HG02678 (cell line): ENCODE measurements around the gene ACTN3.
A peak's percentile ranks its signal among the peaks of the same experiment; 100 is the strongest.
"Not testable (repeated sequence)": the region's sequence is repeated elsewhere in the genome, so short reads cannot be mapped to it uniquely, and the experiment has no call there.

Experiments
- ATAC-seq: cut with Tn5 transposase; IDR thresholded peaks from one replicate; pipeline ENCODE4 v1.9.1; 2021; ENCODE audit warnings: mild to moderate bottlenecking, moderate library complexity; ENCODE audit not compliant: unreplicated experiment

Gene ACTN3

DNA sequence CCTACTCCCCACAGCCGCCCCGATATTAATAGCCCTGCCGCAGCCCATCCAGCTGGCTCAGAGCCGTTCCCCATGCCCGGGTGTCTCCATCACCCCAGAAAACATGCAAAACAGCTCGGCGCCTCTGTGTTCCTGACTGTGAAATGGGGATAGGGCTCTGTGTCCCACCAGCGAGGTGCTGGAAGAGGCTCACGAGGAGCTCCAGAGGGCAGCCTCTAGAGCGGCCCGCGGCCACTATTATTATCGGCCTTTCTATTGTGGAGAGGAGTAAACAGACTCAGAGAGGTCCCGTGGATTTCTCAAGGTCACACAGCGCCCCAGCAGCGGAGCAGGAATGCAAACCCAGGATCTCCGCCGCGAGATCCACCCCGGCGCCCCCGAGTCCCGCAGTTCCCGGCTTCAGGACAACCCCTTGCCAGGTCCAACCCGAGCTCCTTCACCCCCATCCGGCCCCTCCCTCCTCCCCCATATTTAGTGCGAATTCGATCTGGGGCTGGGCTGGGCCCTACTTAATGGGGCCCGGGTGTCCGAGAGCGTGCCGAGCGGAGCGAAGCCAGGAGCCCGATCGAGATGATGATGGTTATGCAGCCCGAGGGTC is at the start of gene ACTN3:
Gene ACTN3, plus strand, starts transcription at position 536 of the 598 bp plus-strand sequence. Its CDS starts 35 bp downstream, at position 571.
- no peak for ATAC-seq

DNA sequence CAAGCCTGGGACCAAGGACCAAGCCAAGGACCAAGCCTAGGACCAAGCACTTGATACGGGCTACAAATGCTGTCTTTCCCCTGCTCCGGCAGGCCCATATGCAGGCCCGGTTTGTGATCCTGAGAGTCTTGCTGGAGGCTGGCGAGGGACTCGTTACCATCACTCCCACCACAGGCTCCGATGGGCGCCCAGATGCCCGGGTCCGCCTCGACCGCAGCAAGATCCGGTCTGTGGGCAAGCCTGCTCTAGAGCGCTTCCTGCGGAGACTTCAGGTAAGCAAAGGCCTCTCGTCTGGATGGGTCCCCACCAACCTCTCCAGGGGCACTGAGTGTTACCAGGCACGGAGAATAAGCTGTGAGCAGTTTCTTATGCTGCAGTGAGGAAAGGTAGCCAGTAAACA is 49.5 kb upstream of the ACTN3 start:
- ATAC-seq, result no peak

DNA sequence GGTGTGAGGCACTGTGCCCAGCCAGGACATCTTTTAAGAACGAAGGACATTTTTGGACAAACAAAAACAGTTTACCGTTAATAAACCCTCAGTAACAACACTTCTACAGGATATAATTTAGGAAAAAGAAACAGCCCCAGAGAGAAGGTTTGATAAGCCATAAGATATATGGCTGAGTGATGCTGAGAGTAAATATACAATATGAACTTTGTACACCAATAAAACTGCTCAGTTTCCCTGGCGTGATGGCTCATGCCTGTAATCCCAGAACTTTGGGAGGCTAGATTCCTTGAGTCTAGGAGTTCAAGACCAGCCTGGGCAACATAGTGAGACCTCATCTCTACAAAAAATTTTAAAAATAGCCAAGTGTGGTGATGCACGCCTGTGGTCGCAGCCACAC is 48.2 kb upstream of the ACTN3 start:
- no peak for ATAC-seq

DNA sequence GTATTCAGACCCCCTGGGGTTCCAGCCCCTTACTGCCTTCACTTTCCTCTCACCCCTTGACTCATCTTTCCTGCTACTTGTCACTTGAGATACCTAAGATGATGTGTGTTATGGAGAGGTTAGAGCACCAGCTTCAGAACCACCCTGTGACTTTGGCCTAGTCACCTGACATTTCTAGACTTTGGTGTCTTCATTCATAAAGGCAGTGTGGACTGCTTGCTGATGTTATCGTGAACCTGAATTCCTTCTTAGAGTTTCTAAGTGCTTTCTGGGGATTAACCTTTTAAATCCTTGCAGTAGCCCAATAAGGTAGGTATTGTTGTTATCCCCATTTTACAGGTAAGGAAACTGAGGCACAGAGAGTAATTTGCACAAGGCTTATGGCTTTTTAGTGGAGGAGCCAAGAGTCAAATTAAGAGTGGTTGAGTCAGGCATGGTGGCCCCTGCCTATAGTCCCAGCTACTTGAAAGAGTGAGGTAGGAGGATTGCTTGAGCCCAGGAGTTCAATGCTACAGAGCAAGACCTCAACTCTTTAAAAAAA is 41.4 kb upstream of the ACTN3 start:
- no peak for ATAC-seq

DNA sequence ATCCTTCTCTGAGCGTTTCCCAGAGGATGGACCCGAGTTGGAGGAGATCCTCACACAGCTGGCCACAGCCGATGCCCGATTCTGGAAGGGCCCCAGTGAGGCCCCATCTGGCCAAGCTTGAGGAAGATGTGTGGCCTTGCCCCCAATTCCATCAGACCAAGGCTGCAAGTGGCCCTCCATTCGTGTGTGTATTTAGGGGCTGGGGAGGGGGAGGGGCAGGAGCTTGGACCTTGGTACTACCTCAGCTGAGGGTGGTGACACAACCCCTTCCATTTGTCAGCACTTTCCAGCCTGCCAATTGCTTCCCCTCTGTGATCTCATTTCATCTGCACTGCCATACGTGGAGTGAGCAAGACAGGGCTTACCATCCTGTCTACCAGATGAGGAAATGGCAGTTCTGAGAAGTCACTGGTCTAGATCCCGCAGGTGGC is 37.6 kb upstream of the ACTN3 start:
- no peak for ATAC-seq

DNA sequence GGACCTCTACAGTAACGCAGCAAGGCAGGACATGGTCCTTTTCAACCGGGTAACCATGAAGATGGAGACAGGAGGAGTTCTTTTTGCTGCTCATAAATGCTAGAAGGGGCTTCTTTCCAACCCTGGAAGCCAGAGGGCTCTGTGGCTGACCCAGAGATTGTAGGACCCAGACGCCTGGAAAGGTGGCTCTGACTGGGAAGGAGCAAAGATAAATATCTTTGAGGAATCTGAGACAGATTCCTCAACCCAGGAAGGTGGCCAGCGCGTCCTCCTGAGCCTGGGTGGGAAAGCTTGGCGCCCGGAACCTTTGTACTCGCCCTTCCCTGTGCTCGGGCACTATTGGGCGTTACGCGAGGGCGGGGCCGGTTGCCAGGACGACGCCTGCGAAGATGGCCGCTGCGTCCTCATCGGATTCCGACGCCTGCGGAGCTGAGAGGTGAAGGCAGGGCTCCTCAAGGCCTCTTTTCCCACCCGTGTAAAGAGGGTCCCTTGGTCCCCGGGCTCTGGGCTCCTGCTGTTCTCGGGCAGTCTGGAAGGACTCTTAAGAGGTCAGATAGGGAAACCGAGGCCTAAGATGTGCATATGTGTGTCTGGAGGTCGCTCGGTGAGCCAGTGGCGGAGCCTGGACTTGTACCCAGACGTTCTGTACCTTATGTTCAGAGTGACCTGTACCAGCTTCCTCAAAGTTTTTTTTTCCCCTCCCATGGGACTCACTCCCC is 36.3 kb upstream of the ACTN3 start, which contains the start of gene BBS1:
Gene BBS1, plus strand, starts transcription at position 365 of the 719 bp plus-strand sequence. Its CDS starts 25 bp downstream, at position 390.
- ATAC-seq, result peak; percentile 88

DNA sequence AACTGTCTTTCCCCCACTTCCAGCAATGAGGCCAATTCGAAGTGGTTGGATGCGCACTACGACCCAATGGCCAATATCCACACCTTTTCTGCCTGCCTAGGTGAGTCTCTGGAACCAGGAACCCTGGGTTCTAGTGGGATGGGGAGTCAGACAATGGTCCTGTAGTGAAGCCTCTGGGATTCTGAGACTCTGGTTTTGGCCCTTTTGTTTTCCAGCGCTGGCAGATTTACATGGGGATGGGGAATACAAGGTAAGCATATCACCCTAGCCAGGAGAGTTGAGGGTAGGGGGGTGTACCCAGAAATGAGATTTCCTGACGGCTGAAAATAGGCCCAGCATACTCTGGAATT is 35.7 kb upstream of the ACTN3 start:
- no peak for ATAC-seq

DNA sequence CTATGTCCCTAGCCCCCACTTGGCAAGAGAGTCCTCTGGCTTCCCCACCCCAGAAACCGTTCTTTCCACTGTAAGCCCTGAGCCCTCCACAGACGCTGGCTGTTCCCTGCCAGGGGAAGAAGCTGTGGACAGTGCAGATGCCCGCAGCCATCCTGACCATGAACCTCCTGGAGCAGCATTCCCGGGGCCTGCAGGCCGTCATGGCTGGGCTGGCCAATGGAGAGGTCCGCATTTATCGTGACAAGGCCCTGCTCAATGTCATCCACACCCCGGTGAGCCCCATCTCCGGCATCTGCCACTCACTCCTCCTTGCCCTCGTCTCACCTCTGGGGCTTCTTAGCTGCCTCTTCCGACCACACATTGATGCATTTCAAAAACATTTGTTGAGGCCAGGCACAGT is 23.1 kb upstream of the ACTN3 start:
- ATAC-seq, result no peak

DNA sequence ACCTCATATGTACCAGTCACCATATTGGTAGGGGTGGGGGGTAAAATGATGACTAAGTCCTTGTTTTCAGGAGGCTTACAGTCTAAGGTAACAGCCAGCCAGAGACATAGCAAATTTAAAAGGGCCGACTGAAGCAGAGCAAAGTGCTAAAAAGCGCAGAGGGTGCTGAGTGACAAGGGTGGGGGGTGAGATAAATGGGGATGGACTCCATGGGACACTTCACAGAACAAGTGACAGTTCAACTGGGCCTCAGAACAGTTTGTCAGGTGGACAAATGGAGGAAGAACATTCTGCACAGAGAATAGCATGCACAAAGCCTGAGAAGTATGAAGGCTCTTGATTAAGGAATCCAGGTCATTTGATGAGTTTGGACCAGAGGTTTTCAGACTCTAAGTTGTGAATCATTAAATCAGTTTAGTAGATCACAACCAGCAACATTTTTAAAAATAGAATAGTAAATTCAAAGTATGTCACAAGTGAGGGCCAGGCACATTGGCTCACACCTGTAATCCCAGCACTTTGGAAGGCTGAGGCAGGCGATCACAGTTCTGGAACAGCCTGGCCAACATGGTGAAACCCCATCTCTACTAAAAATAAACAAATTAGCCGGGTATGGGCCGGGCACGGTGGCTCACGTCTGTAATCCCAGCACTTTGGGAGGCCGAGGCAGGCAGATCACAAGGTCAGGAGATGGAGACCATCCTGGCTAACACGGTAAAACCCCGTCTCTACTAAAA is 22.2 kb upstream of the ACTN3 start:
- no peak for ATAC-seq

DNA sequence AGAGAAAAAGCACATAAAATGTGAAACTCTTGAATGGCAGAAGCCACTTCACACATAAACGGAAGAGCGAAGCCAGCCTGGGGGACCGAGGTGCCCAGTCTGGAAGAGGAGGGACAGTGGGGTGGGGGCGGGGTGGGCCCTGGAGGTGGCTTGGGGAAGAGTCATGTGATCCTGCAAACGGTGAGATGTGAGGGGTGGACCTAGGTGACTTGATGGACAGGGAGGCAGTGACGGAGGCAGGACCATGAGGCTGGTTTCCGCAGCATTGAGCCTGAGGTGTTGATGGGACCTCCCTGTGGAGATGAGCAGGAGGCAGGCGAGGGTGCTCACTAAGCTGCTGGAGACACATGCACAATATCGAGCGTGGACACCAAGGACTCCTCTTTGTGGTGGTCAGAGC is 17.6 kb upstream of the ACTN3 start:
- no peak for ATAC-seq

DNA sequence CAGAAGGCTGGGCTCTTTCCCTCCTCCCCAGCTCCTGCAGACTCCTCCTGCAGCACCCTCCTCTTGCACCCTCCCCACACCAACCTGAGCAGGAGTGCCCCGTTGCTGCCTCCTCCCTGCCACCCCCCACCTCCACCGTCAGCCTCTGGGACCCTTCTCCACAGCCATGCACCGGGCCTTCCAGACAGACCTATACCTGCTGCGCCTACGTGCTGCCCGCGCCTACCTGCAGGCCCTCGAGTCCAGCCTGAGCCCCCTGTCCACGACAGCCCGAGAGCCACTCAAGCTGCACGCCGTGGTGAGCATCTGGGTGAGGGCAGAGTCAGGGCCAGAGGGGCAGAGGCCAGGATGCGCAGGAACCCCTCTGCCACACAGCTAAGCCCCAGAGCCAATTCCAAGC is 17.0 kb upstream of the ACTN3 start:
- ATAC-seq, result no peak

DNA sequence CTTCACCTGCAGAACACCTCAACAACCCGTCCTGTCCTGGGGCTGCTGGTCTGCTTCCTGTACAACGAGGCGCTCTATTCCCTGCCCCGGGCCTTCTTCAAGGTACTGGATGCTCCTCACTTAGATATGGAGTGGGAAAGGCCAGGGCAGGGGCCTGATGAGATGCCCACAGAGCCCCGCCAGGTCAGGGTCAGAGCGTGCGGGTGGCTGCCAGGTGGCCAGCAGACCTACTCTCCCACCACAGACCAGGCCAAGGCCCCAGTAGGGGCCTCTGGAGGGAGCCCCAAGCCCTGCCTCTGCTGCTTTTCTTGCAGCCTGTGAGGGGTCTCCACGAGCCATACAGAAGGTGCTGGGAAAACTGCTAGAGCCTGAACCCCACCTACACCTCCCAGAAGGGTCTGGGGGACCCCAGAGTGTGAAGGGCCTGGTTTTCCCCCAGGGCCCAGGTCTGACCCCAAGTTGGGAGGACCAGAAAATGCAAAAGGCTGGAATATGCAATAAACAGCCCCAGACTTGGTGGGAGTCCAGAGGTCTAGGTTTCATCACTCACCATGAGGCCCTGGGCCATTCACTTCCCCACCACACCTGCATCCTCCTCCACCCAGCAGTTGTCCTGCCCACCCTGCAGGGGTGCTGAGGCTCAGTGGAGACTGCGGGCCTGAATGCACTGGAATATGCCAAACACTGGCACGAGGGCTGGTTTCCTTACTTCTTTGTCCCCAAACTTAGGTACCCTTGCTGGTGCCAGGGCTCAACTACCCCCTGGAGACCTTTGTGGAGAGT is 15.6 kb upstream of the ACTN3 start:
- no peak for ATAC-seq

DNA sequence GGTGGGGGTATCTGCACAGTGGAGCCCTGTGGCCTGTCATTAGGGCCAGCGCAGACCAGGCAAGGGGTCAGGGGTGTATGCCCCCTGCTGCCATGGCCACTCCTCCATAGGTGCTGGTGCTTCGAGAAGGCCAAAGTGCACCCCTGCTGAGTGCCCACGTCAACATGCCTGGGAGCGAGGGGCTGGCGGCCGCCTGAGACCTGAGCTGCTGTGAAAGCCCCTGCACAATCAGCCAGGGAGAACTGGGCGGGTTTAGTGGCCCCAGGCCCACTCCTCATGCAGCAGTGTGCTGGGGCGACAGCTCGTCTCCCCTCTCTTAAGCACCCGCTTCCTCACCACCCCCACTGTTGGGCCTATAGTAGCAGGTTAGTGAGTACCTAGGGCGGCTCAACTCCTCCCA is 14.9 kb upstream of the ACTN3 start:
- no peak for ATAC-seq

DNA sequence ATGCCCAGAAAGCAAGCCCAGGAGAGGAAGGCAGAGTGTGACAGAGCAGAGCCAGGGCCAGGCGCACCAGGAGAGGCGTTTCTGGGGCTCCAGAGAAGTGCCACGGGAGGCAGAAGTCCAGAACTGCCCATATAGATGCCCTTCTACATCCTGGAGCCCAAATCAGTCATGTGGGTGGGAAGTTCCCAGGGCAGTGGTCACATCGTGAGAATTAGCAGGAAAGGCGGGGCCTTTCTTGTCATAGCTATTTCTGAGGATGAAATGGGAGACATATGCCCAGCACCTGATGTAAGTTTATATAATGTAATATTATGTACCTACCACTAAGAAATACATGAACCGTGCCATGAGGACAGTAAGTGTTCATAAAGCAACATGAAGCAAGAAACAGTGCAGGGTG is 13.9 kb upstream of the ACTN3 start:
- no peak for ATAC-seq

DNA sequence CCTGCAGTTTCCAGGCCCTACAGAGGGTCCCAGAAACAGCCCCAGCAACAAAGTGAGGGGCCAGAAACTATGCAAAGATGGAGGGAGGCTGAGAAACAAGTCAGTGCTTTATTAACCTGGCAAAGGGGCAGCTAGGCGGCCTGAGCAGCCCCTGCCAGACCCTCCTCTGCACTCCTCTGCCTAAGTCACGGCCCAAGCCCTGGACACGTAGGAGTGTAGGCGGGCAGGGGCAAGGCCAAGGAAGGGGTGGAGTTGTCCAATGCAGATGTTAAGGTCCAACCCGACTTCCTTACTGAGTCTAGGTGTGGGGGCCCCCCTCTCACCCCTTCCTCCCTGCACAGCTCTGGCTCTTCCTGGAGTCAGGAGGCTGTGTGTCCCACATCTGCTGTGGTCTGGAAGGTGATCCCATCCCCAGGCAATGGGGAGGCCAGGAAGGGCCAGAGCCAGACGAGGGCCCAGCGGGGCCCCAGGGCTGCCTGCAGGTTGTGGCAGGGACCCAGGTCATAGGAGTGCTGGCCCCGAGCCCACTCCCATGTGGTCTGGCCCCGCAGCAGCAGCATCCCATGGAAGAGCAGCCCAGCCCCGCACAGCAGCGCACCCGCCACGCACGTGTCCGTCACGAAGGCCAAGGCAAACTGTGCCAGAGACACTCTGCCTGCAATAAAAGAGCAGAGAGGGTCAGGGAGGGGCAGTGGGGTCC is 7.4 kb upstream of the ACTN3 start:
- no peak for ATAC-seq

DNA sequence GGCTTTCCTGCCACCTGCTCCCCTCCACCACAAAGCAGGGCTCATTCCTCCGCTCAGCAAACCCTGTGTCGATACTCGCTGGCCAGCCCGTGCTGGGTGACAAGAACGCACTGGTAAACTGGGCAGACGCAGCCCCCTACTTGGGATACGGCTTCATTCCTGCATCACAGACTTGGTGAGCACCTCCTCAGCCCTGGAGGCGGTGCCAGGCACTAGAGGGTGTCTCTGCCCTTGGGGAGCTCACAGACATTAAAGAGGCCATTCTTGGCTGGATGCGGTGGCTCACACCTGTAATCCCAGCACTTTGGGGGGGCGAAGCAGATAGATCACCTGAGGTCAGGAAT is 6.9 kb upstream of the ACTN3 start:
- no peak for ATAC-seq

DNA sequence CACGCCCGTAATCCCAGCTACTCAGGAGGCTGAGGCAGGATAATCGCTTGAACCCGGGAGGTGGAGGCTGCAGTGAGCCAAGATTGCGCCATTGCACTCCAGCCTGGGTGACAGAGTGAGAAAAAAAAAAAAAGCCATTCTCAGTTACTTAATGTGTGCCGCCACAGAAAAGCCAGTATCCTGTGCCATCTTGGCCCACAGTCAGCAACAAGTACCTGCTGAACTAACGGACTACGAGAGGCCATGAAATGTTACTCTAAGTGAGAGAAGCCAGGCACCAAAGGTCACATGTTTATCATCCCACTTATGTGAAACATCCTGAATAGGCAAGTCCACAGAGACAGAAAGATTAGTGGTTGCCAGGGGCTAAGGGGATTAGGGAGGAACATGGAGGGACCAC is 6.1 kb upstream of the ACTN3 start:
- not testable (repeated sequence) for ATAC-seq

DNA sequence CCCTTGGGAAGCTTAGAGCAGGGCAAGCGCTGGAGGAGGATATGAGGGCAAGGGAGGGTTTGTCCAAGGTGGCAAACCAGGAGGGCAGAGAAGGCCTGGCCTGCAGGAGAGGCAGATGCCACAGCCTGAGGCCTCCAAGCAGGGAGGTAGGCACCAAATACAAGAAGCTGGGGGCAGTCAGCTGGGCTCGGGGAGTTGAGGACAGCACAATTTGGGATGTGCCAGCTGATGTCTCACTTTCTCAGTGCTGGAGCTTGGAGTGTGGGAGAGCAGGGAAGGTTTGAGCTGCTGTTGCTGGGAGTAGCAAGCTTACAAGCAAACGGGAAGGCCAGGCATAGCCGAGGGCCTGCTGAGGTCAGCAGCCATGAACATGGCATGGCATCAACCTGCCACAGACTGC is 4.8 kb upstream of the ACTN3 start:
- no peak for ATAC-seq

DNA sequence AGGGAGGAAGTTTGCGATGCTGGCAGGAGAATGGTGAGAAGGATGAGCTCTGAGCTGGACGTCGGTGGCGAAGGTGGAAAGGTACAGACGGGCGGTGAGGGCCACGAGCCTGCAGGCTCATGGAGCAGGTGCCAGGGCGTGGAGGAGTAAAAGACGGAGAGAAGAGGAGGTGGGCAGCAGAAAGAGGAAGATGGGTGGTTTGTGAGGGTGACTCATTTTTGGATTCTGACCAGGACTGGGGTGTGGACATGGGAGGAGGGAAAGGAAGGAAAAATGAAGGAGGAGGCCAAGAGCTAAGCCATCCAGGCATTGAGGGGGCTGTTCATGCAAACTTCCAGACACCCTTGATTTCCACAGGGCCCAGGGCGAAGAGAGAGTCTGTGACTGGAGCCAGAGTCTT is 4.3 kb upstream of the ACTN3 start:
- no peak for ATAC-seq

DNA sequence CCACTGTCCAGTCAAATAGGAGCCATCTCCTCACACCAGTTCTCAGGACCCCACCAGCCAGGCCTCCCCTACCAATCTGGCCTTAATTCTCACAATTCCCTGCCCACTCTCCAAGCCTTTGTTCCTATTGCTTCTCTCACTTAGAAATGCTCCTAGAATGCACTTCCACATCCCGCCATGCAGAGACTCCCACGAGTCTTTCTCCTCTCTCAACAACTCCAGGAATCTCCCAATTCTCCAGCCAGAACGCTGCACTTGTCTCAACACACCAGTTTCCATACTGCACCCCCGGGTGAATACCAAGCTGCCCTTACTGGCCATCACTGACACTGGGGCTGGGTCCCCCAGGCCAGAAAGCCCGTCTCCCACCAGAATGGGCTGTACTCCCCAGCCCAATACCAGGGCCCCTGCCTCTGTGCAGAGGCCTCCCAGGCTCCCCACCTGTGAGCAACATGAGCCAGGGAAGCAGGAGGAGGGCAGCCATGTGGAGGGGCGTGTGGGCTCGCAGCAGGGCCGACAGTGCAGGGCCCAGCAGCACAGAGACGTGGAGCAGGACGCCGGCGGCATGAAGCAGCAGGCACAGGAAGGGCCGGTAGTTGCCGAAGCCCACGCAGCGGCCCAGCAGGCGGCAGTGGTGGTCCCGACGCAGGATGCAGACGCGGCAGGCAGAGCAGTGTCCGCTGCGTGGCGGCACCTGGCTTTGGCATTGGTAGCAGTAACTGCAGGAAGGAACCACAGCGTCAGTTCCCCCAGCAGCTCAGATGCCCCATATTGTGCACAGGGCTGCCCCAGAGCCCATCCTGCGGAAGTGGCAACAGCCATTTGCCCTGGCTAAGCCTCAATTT is 3.2 kb upstream of the ACTN3 start:
- peak; percentile 34 for ATAC-seq
